ENCODE data around the gene OTUD4. TPM values are rescaled to one million over a fixed set of nuclear protein-coding genes. Genes with fewer than 3 reads are reported as not detected.
A peak's percentile ranks its signal among the peaks of the same experiment; 100 is the strongest.

The OTUD4 gene
- total RNA-seq, 2 experiments from 2014 or later: 41.4 to 49.6 TPM

DNA sequence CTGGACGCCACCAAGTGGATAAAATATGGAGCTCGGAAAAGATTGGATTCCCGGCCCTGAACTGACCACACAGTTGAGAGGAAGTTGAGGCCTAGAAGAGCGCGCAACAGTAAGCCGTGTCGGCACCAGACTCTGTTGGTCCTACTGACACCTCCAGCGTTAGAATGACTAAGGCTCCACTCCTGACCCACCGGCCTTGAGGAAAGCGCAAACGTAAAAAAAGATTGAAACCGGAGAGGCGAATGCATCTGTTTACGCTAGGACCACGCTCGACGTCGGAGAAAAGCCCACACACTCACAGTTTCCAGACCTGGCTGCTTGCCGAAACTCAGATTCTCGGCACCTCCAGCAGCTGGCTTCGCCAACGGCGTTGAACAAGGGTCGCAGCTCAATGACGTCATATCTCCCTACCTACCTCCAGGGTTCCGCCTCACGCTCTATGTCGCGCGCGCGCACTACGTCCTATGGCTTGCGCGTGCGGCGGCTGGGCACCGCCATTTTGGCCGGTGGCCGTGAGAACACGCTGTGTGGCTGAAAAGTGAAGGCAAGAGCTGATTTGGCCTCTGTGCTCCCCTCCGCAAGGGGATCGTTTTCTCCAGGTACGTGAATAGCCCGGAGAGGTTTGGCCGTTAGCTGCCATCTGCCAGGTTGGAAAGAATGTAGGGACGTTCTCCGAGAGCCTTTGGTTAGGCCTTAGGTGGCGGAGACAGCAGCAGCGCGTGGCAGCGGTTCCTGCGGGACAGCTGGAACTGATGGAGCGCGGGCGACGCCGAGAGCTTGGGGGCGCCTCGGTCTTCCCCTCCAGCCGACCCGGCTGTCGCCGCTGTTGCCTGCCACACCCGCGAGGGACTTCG lies 82.3 kb downstream of the OTUD4 start, which contains the start of the genes ABCE1 and ANAPC10:
TSS of gene ABCE1 (plus strand) at position 491 of the 854 bp plus-strand sequence. CDS start 6,102 bp downstream, outside the sequence.
TSS of gene ANAPC10 (minus strand) at position 376 of the 854 bp plus-strand sequence. CDS start 2,097 bp downstream, outside the sequence.
- ATAC-seq (peak; percentile 92), DNase-seq (peak; percentile 99)
- no peak for TF ChIP-seq CTCF (IDR thresholded peaks at IDR 0.05)
- Mint-ChIP-seq H3K9me3 (no peaks in the 10 kb centered on the region), H3K4me3 (peak within 1 kb of the TSS; percentile 97), H3K27me3 (no peaks in the 10 kb centered on the region), H3K4me1 (ENCODE audit: low read depth) (peaks cover 21% of the 10 kb centered on the region), H3K27ac (peak within 1 kb of the TSS; percentile 99), H3K36me3 (ENCODE audit: low read depth) (peaks cover 42% of the 10 kb centered on the region)
- intact Hi-C loops (cut with micrococcal nuclease): loop anchor here (5.0 kb wide), 1 partner anchor 79 kb away; no protein-coding TSS in a partner anchor
- ChIA-PET CTCF (interaction anchor here (0.6 to 1.2 kb wide), 3 partner anchors 15 to 223 kb away, joined by 3 to 4 read pairs (median 3); no protein-coding TSS in a partner anchor), POLR2A (interaction anchor here (0.7 to 4.5 kb wide), 15 partner anchors 10 to 1590 kb away, joined by 3 to 49 read pairs (median 4); partner anchors contain the start of gene OTUD4)

DNA sequence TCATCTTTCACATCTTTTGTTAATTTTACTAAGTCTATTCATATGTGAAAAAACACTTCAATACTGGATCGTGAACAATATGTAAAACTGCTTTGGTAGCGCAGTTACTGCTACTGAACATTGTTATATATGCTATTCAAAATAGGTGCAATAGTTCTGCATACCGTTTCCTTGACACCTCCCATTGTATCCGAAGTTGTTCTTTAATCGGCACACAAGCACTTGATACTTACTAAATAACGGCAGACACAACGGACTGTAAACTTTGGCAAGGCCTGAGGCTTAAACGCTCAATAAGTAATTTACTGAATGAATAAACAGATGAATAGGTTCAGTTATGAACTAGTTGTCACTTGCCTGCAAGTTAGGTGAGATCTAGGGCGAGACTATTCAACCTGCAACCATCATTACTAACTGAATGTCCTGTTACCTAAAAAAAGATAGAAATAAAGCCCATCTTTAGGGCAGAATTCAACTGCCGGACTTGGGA lies 83.0 kb downstream of the OTUD4 start:
- peak; percentile 1 for ATAC-seq
- ChIA-PET POLR2A (interaction anchor here (0.7 to 4.5 kb wide), 13 partner anchors 10 to 1589 kb away, joined by 3 to 49 read pairs (median 4); partner anchors contain the start of gene OTUD4), CTCF (interaction anchor here (0.7 to 1.2 kb wide), 2 partner anchors 15 to 81 kb away, joined by 3 to 4 read pairs; no protein-coding TSS in a partner anchor)
- H3K36me3 Mint-ChIP-seq (ENCODE audit: low read depth): peaks cover 48% of the 10 kb centered on the region
- H3K4me1 Mint-ChIP-seq (ENCODE audit: low read depth): peaks cover 24% of the 10 kb centered on the region
- DNase-seq: no peak
- peak overlapping the region; percentile 97 for H3K4me3 Mint-ChIP-seq
- H3K9me3 Mint-ChIP-seq: no peaks in the 10 kb centered on the region
- intact Hi-C loops (cut with micrococcal nuclease): loop anchor here (5.0 kb wide), 1 partner anchor 80 kb away; no protein-coding TSS in a partner anchor
- no peaks in the 10 kb centered on the region for H3K27me3 Mint-ChIP-seq
- TF ChIP-seq CTCF (IDR thresholded peaks at IDR 0.05): no peak
- peak overlapping the region; percentile 99 for H3K27ac Mint-ChIP-seq

DNA sequence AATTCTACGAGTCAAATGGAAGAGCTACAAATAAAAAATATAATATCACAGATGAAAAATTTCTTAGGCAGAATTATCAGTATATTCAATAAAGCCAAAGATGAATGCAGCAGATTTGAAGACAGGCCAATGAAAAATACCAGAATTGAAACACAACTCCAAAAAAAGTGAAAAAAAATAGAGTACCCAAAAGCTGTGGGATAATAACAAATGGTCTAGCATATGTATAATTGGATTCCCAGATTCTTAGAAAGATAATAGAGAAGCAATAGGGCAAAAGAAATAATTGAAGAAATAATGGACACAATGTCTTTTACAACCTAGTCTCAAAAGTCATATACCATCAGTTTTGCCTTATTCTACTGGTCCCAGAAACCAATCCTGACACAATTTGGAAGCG lies 86.8 kb downstream of the OTUD4 start:
- DNase-seq (no peak), ATAC-seq (no peak)
- ChIA-PET POLR2A (no interaction called here), CTCF (interaction anchor here (1.0 kb wide), 1 partner anchor 10 kb away, joined by 3 read pairs; no protein-coding TSS in a partner anchor)
- H3K9me3 Mint-ChIP-seq: no peaks in the 10 kb centered on the region
- H3K36me3 Mint-ChIP-seq (ENCODE audit: low read depth): peaks cover 51% of the 10 kb centered on the region
- intact Hi-C loops (cut with micrococcal nuclease): no loop called here
- H3K27ac Mint-ChIP-seq: no peak overlapping the region
- no peaks in the 10 kb centered on the region for H3K27me3 Mint-ChIP-seq
- no peak for TF ChIP-seq CTCF (IDR thresholded peaks at IDR 0.05)
- no peak overlapping the region for H3K4me3 Mint-ChIP-seq
- H3K4me1 Mint-ChIP-seq (ENCODE audit: low read depth): peaks cover 37% of the 10 kb centered on the region

DNA sequence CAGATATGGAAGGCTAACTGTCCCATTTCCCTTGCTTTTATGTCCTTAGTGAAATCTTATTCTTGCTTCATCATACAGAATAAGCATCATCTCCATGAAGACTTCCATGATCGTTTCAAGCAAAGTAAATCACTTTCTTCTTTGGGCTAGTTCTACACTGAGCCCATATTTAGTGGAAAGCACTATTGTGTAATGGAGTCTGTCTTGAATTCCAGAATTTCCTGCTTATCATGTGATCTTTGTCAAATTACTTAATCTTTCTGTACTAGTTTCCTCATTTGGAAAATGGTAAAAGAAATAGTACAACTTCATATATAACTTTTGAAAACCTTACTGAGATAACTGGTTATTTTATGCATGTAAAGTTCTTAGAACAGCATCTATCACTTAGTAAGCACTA lies 90.0 kb downstream of the OTUD4 start:
- DNase-seq (no peak), ATAC-seq (no peak)
- H3K4me1 Mint-ChIP-seq (ENCODE audit: low read depth): peaks cover 34% of the 10 kb centered on the region
- POLR2A ChIA-PET: no interaction called here
- H3K36me3 Mint-ChIP-seq (ENCODE audit: low read depth): peaks cover 65% of the 10 kb centered on the region
- no peak overlapping the region for H3K27ac Mint-ChIP-seq
- CTCF ChIA-PET: no interaction called here
- H3K27me3 Mint-ChIP-seq: no peaks in the 10 kb centered on the region
- no peak overlapping the region for H3K4me3 Mint-ChIP-seq
- no peak for TF ChIP-seq CTCF (IDR thresholded peaks at IDR 0.05)
- no peaks in the 10 kb centered on the region for H3K9me3 Mint-ChIP-seq
- intact Hi-C loops (cut with micrococcal nuclease): no loop called here
